Mononuclear cell (primary cell): ENCODE data around the gene FAHD2A. TPM values are rescaled to one million over a fixed set of nuclear protein-coding genes. Genes with fewer than 3 reads are reported as not detected.
"Not testable (repeated sequence)": the region's sequence is repeated elsewhere in the genome, so short reads cannot be mapped to it uniquely, and the experiment has no call there.

ENCODE experiments used
- H3K27me3 ChIP-seq: 2 replicates; pipeline ENCODE4 v1.6.0; 2011; ENCODE audit warnings: low read length, control low read depth; ENCODE audit not compliant: insufficient read depth
- H3K4me1 ChIP-seq: 2 replicates; pipeline ENCODE4 v1.5.1; 2011; ENCODE audit warnings: mild to moderate bottlenecking, low read length, control low read depth; ENCODE audit not compliant: insufficient read depth
- H3K4me3 ChIP-seq: 2 replicates; pipeline ENCODE4 v1.5.1; 2011; ENCODE audit warnings: mild to moderate bottlenecking, low read length, moderate library complexity
- H3K9me3 ChIP-seq: 2 replicates; pipeline ENCODE4 v1.5.1; 2011; ENCODE audit warnings: low read depth, mild to moderate bottlenecking, control low read depth, low read length
- total RNA-seq: library from RNA; depleted of rRNA; stranded (reverse); fragments of >200 nt; gene quantifications from one replicate; pipeline ENCODE4 v1.2.3, GENCODE V29; 2012

Gene FAHD2A
- total RNA-seq, 1 donor: 12.2 TPM

DNA sequence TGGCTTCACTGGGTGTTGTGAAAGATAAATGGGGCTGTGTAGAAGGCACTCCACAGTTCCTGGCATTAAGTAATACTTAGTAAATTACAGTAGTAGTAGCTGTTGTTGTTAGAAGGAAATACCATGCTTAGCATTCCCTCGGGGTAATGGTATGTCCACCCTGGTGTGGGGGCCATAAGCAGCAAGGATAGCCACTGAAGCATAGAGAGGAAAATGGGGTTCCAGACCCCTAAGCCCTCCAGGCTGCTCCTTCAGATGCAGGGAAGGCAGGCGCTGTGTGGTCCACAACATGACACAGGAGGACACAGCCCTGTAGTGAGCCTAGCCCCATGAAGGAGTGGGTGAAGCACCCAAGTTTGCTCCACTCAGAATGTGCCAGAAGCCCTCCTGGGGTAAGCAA, 31.5 kb downstream of the FAHD2A start:
- H3K4me3 ChIP-seq, H3K27me3 ChIP-seq, H3K4me1 ChIP-seq, H3K9me3 ChIP-seq: not testable (repeated sequence)

DNA sequence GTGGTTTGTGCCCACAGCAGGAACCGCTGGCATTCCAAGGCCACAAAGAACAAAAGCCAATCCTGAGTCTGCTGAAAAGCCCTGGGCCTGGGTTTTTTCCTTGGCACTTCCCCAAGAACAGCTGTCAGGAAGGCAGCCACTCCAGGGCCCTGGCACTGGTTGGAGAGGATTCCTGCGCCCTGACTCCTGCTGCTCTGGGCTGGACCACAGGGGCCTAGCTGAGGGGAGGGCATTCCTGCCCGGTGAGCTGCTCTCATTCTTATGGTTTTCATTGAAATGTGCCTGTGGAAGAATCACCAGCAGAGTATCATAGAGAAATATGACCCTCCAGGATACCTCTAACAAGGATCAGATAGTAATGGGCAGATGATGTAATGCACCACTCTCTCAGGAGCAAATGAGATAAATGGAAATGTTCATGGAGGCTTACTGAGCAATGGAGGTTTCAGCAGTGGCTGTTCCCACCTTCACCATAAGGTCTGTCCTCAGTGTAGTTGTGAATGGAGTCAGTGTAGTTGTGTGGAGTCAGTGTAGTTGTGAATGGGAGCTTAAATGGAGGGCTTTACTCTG, 32.1 kb downstream of the FAHD2A start:
- not testable (repeated sequence) for H3K4me1 ChIP-seq, H3K9me3 ChIP-seq, H3K27me3 ChIP-seq, H3K4me3 ChIP-seq

DNA sequence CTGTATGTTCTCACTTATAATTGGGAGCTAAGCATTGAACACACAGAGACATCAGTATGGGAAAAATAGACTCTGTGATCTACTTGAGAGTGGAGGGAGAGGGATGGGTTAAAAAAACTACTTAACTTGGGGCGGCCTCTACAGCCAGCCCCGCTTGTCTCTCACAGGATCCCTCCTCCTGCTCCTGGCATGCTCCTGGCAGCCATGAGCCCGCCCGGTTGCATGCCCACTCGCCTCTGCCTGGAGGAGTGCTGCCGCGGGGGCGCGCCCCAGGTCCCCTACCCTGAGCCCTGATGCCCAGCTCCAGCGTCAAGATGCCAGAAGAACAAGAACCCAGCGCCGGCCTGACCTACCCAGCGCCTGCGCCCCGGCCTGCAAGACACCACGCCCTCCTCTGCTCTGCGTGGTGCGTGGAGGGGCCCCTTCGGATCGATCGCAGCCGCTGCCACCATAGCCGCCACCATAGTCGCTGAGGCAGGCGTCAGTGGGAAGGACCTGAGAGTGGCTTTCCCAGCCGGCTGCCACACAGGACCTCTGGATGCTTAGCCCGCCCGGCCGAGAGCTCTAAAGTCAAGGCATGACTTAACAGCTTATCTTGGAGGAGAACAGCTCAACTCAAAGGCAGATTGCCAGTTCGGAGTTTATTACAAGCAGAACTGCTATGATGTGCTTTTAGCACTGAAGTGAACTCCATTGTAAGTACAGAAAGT, 32.8 kb downstream of the FAHD2A start:
- not testable (repeated sequence) for H3K9me3 ChIP-seq, H3K4me3 ChIP-seq, H3K27me3 ChIP-seq, H3K4me1 ChIP-seq

DNA sequence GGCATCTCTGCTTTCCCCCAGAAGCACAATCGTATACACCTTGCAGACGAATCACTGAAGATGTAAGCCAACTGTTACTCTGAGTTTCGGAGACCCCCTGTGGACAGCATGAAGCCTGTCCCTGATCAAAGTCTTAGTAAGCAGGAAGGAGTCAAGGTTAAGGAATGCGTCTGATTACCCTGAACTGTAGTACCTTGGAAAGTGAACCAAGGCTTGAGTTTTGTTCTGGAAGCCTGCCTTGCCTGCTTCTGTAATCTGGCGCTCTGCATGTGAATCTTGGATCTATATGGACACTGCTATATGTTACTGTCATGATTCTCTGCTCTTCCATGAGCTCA, 33.3 kb downstream of the FAHD2A start:
- H3K9me3 ChIP-seq, H3K4me1 ChIP-seq, H3K4me3 ChIP-seq, H3K27me3 ChIP-seq: not testable (repeated sequence)

DNA sequence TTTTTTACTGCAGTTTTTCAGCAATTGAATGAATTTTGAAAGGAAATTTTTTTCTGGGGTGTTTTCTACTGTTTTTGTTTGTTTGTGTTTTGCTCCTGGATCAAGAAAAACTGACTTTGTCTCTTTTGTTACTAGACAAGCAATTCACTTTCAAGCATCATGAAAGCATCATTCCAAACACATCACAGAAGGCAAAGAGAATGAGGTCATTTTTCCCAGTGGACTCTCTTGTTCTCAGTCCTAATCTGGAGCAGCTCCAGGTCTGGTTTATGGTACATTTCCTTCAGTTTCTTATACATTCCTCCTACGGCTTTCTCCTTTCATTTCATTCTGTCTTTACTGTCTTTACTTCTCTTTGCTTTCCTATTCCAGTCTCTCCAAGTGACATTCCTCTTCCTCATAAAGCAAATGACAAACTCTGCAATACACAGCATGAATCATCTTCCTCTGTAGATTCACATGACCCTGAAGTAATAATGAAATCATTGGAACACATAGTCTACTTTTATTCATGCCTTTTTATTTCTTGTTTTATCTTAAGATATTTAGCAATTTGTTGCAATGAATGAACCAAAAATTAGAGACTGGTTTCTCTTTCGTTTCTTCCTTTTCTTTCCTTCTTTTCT, 40.1 kb downstream of the FAHD2A start:
- not testable (repeated sequence) for H3K4me3 ChIP-seq, H3K27me3 ChIP-seq, H3K9me3 ChIP-seq, H3K4me1 ChIP-seq

DNA sequence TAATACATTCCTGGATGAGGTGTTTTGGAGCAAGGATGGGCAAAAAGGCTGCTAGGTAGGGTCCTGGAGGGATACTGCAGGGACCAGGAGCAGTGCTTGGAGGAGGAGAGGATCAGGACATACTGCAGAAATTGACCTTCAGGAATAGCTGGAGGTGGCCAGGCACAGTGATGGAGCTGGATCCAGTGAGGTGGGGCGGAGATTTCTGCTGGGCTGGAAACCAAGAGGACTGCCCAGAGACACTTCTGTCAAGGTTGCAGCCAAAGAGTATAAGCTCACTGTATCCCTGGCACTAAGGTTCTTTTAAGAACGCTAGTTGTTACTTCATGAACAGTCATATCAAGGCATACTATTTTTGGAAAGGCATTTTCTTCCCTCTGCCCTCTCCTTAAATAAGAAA, 42.8 kb downstream of the FAHD2A start:
- not testable (repeated sequence) for H3K9me3 ChIP-seq, H3K27me3 ChIP-seq, H3K4me3 ChIP-seq, H3K4me1 ChIP-seq

DNA sequence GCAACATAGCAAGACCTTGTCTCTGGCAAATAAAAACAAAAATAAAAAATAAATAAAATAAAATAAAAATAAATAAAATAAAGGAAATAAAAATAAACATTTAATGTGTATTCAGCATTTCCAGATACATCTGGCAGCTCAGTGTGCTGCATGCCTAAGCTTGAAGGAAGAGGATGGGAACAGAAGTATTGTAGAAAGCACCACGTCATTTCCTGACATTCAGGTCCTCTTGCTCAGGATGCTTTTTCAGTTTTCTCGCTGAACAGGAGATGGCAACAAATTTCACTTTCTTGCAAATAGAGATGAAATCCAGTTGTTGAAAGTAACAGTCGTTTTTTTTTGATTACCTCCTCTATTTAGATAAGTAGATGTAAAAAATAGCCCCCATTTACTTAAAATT, 60.8 kb downstream of the FAHD2A start:
- H3K4me1 ChIP-seq, H3K27me3 ChIP-seq: not testable (repeated sequence)

More for the DNA sequence above, 60.8 kb downstream of the FAHD2A start:
- H3K9me3 ChIP-seq, H3K4me3 ChIP-seq: not testable (repeated sequence)

Other genes starting within 250 kb of the FAHD2A start
- 6.9 TPM for gene ZNF514, start 242.9 kb upstream of the FAHD2A start, total RNA-seq
- 0.10 TPM for gene ZNF2, start 236.9 kb upstream of the FAHD2A start, total RNA-seq
- 1.2 TPM for gene ZNF892, start 195.2 kb upstream of the FAHD2A start, total RNA-seq
- 0.31 TPM for gene PROM2, start 128.3 kb upstream of the FAHD2A start, total RNA-seq
- not detected for gene KCNIP3, start 105.4 kb upstream of the FAHD2A start, total RNA-seq
- not detected for gene TRIM43B, start 82.0 kb downstream of the FAHD2A start, total RNA-seq
- not detected for gene TRIM43, start 189.3 kb downstream of the FAHD2A start, total RNA-seq